SIG-M5 (cell line): ENCODE measurements around the gene TTN.
"Not testable (repeated sequence)": the region's sequence is repeated elsewhere in the genome, so short reads cannot be mapped to it uniquely, and the experiment has no call there.

ENCODE experiments used
- DNase-seq: peaks from one replicate; lab custom pipeline; 2025; lab: John Stamatoyannopoulos, UW

TTN gene

GRCh38 chr2:178658480-178658879 lies 148.7 kb downstream of the TTN start:
- DNase-seq, result not testable (repeated sequence)

GRCh38 chr2:178650554-178650953 lies 156.7 kb downstream of the TTN start:
- no peak for DNase-seq

DNA sequence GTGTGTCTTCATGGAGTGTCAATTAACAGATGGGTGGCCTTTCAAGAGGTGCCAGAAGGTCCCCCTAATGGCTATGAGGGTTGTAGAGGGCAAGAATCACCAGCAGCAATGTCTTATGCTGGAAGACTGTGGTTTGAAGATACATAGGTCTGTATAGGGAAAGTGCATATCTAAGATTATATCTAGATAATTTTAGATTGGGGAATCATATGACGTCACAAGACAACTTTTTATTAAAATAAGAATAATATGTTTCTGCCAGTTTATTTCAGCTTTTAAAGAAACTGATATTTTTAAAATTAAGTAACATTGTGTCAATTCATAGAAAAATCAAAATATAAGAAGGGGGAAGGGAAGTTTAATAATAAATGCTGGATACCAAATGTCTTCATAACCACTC lies 162.3 kb downstream of the TTN start:
- DNase-seq, result no peak

- no peak for DNase-seq
These were observed 165.7 kb downstream of the TTN start for GRCh38 chr2:178641498-178641897.

GRCh38 chr2:178635897-178636296 lies 171.3 kb downstream of the TTN start:
- no peak for DNase-seq

GRCh38 chr2:178632729-178633128 lies 174.5 kb downstream of the TTN start:
- DNase-seq, result no peak

DNA sequence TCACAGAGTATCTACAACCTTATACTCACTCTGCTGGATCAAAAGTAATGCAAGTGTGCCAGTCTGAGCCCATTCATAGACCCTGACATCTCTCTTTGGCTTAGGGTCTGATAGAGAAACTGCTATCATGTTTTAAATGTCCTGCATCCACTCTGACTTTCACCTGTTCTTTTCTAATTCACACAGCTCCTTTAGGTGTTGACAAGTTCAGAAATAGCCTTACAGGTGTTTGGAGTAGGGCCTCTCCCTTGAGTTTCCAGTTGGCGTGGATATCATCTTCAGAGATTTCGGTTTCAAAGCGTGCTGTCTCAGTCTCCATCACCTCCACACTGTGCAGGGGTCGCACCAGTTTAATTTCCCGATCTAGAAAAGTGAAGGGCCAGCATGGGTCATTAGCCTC lies 176.6 kb downstream of the TTN start:
- DNase-seq, result no peak

DNA sequence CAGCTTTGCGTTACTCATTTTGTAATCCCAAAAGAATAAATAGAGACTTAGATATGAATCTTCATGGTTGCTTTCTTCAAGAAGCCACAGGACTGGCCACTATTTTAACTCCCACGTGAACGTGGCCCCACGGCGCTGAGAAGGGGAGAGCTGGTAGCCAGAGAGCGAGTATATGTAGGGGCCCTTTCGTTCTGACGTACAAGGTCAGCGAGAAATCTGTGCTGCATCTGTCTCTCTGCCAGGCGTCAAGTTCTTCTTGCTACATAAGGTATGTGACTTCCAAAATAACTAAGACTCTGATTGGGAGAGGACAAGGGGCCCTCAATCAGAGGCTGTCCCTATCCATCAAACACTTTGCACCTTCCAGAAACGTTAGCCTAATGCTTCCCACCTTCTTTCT lies 177.8 kb downstream of the TTN start:
- no peak for DNase-seq

DNA sequence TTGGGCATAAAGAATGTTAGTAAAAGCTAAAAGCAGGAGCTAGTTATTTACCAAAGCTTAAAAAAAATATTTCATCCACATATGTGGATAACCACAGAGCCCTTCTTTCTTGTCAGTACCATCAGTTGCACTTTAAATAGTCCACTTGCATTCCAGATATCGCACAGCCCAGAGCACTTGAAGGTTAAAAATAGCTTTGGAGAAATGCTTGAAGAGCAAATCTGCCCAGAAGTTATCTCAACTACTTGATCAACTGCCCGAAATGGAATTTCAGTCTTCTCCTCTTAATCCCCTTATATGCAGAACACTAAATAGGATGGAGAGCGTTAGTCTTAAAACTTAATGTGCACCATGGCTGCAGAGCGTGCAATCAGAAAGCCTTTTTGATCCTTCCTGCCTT lies 178.6 kb downstream of the TTN start:
- DNase-seq, result no peak

DNA sequence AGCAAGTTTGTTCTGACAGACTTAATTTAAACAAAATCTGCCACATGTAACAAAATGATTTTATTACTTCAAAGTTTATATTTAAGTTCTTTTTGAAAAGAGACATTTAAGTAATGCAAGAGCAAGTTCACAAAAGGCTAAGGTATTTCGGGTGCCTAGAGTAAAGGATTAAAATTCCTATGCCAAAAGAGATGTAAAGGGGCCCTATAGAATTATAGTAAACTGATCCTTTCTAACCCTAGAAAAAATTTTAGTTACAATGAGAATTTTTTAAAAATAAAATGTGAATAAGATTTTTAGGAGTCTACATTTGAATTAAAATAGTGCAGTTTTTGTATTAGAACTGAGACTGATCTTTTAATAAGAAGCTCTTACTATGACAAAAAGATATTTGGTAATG lies 179.8 kb downstream of the TTN start:
- DNase-seq, result no peak

DNA sequence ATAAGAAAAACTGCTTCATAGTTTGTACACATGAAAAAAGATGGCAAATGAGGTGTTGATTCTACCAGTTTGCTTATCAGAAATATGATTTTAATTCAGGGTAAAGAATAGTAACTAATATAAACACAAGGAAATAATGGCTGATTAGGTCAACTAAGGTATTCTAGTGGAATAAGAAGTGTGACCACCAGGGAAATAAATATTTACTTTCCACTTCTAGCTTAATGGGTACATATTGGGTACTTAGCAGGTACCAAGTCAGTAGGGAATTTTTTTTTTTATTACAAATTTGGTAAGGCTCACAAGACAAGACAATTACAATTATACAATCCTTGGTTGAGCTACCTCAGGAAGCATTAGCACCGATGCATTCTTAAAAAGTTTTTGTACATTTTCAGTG lies 191.3 kb downstream of the TTN start:
- DNase-seq, result no peak

- DNase-seq, result no peak
These were observed 204.3 kb downstream of the TTN start for GRCh38 chr2:178602901-178603300.

- no peak for DNase-seq
These were observed 214.6 kb downstream of the TTN start for GRCh38 chr2:178592655-178593054.

DNA sequence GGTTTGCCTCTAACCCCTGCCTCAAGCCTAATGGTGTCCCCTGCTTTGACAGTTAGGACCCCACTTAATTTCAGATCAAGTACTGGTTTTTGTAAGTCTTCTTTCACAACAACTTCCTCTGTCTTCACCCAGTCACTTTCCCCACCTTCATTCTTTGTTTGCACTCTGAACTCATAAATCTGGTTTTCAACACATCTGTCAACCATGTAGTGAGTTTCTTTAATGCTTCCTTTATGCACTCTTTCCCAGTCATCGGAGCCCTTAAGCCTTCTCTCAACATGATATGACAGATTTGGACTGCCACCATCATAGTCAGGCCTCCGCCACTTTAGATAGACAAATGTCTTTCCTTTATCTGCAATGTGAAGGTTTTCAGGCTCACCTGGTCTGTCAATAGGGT lies 217.9 kb downstream of the TTN start:
- no peak for DNase-seq

DNA sequence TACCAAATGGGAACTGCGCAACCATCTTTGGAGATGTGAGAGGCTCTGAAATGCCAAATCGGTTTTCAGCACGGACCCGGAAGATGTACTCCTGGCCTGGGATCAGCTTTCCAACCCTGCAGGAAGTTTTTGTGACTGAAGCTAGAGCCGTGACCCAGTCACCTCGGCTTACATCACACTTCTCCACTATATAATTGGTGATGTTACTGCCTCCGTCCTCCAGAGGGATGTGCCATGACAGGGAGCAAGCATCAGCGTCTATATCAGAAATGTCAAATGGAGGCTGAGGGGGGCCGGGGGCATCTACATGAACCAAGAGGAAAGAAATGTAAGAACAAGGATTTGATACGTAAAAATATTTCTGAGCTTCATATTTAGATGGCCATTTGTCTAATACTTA lies 222.6 kb downstream of the TTN start:
- no peak for DNase-seq

DNA sequence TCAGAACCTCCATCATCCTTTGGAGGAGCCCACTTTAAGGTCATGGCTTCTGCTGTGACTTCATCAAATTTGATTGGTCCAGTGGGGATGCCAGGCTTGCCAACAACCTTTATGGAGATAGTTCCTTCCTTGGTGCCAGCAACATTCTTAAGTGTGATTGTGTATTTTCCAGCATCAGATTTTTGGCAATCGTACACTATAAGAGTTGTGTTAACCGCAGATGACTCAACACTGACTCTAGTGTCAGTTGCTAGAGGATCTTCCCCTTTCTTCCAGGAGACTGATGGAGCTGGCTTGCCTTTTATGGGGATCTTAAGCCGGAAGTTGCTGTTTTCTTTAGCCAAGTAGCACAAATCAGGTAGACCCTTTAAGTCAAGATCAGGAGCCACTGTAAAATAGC lies 228.2 kb downstream of the TTN start:
- peak; percentile 63 for DNase-seq

- DNase-seq, result no peak
These were observed 232.4 kb downstream of the TTN start for GRCh38 chr2:178574789-178575188.

- no peak for DNase-seq
These were observed 239.0 kb downstream of the TTN start for GRCh38 chr2:178568227-178568626.

GRCh38 chr2:178553047-178553446 lies 254.2 kb downstream of the TTN start:
- DNase-seq, result no peak

DNA sequence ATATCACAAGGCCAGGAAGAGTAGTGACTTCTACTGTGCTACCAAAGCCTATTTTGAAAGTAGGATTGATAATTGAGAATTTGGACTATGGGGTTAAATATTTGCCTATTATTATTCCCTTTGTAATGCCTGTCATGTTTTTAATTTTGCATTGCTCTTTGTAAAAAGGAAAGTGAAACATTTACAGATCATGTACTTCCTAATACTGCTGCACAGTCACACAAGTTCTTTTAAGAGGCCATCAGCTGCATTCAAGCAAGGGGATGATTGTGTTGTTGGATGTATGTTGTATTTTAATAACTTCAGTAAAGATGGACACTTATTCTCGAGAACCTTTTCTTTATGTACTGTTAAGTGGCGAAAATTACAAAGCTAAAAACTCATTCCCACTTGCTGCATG lies 256.9 kb downstream of the TTN start:
- no peak for DNase-seq

- DNase-seq, result no peak
These were observed 264.7 kb downstream of the TTN start for GRCh38 chr2:178542569-178542968.

- DNase-seq, result no peak
These were observed 265.1 kb downstream of the TTN start for GRCh38 chr2:178542161-178542560.

DNA sequence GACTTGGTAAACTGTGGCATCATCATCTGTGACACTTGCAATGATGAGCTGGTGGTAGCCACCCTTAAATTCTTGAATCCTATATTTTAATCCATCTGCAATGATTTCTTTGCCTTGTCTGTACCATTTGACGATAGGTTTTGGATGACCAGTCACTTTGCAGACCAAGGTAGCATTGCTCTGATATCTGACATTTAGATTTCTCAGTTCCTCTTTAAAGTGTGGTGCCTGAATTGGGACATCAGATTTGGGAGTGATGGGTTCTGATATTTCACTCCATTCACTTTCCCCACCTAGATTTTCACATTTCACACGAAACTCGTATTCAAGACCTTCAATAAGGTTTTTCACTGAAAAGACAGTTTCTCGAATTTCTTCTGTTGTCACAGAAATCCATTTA lies 271.2 kb downstream of the TTN start:
- no peak for DNase-seq

DNA sequence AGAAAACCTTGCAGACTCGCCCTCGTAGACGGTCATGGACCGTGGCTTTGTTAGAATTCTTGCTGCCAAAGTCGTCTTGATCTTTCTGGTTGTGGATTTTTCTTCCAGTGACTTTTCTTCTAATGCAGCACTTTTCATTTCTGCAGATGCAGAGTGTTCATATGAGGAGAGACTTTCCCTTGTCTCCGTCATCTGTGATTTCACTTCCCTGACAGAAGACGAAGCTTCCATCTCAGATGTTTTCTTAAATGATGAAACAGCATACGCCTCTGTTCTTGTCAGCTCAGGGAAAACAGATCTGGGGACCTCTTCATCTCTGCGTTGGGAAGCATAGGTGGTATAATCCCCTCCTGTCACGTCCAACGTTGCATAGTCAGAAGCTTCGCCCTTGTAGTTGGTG lies 276.1 kb downstream of the TTN start:
- no peak for DNase-seq

- peak; percentile 61 for DNase-seq
These were observed 276.5 kb downstream of the TTN start for GRCh38 chr2:178530625-178531142.
